ENCODE data around the gene GALNT18.

Gene GALNT18

DNA sequence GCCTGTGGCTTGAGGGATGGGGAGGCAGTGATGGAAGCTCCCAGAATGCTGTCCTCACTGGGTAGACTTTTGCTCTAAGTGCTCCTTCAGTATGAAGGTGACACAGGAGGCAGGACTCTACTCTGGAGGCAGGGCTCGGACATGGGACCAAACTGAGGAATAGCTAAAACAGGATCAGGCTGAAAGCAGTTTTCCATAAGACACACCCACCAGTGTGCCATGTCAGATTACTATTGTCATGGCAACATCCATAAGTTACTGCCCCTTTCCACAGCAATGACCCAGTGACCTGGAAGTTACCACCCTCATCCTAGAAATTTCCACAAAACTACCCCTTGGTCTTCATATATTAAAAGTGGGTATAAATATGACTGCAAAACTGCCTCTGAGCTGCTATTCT is 43.6 kb upstream of the GALNT18 start:
- no peak overlapping the region for H2AFZ ChIP-seq (ENCODE audit: low read length)
- H3K4me1 ChIP-seq (ENCODE audit: low read length): no peaks in the 10 kb centered on the region
- TF ChIP-seq EZH2 (optimal IDR thresholded peaks at IDR 0.05; ENCODE audit: low read depth, low read length) (no peak), EZH2phosphoT487 (IDR thresholded peaks at IDR 0.05; ENCODE audit: low read length) (no peak)
- TF ChIP-seq, protein P1, sequence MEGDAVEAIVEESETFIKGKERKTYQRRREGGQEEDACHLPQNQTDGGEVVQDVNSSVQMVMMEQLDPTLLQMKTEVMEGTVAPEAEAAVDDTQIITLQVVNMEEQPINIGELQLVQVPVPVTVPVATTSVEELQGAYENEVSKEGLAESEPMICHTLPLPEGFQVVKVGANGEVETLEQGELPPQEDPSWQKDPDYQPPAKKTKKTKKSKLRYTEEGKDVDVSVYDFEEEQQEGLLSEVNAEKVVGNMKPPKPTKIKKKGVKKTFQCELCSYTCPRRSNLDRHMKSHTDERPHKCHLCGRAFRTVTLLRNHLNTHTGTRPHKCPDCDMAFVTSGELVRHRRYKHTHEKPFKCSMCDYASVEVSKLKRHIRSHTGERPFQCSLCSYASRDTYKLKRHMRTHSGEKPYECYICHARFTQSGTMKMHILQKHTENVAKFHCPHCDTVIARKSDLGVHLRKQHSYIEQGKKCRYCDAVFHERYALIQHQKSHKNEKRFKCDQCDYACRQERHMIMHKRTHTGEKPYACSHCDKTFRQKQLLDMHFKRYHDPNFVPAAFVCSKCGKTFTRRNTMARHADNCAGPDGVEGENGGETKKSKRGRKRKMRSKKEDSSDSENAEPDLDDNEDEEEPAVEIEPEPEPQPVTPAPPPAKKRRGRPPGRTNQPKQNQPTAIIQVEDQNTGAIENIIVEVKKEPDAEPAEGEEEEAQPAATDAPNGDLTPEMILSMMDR (IDR thresholded peaks at IDR 0.05; ENCODE audit: low read length): no peak
- no peak for DNase-seq
- H3K9ac ChIP-seq (ENCODE audit: low read length): no peak overlapping the region
- no peaks in the 10 kb centered on the region for H3K9me3 ChIP-seq (replicated peaks; ENCODE audit: insufficient read depth, low read length)
- H3K36me3 ChIP-seq (replicated peaks; ENCODE audit: insufficient read depth, low read length): no peaks in the 10 kb centered on the region
- H4K20me1 ChIP-seq (ENCODE audit: insufficient read depth, low read length): no peaks in the 10 kb centered on the region
- no peak overlapping the region for H3K27ac ChIP-seq (ENCODE audit: low read length)
- no peaks in the 10 kb centered on the region for H3K79me2 ChIP-seq (ENCODE audit: low read length)
- H3K9me2 ChIP-seq (replicated peaks; ENCODE audit: insufficient read depth, low read length): no peaks in the 10 kb centered on the region
- no peaks in the 10 kb centered on the region for H3K27me3 ChIP-seq (replicated peaks; ENCODE audit: insufficient read depth, low read length)
- no peaks in the 10 kb centered on the region for H3F3A ChIP-seq (ENCODE audit: insufficient read depth, low read length)
- no peak overlapping the region for H3K4me2 ChIP-seq (ENCODE audit: low read depth, low read length)
- no peak overlapping the region for H3K4me3 ChIP-seq (ENCODE audit: low read length)

DNA sequence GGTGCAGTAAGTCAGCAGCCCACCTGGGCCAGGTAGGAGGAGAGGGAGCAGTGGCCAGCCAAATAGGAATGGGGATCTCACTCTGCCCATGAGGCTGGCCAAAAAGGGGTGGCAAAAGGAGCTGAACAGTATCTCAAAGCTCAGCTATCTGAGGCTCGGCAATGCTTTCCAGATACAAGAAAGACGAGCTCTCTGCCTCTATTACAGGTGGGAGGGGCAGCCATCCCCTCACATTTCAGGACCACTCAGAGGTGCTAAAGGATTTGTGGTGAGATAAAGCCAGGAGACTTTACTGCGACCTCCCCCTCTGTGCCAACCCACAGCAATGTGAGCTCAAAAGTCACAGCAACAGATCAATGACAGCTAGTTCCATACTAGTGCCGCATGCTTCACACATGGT is 42.1 kb upstream of the GALNT18 start:
- H3K27me3 ChIP-seq (replicated peaks; ENCODE audit: insufficient read depth, low read length): no peaks in the 10 kb centered on the region

GRCh38 chr11:11662578-11662977 is 40.8 kb upstream of the GALNT18 start:
- Histone ChIP-seq H3K79me2 (ENCODE audit: low read length) (no peaks in the 10 kb centered on the region), H3K4me2 (ENCODE audit: low read depth, low read length) (no peak overlapping the region), H2AFZ (ENCODE audit: low read length) (no peak overlapping the region), H4K20me1 (ENCODE audit: insufficient read depth, low read length) (no peaks in the 10 kb centered on the region), H3K27ac (ENCODE audit: low read length) (no peak overlapping the region), H3K27me3 (replicated peaks; ENCODE audit: insufficient read depth, low read length) (no peaks in the 10 kb centered on the region), H3K9ac (ENCODE audit: low read length) (no peak overlapping the region), H3K9me3 (replicated peaks; ENCODE audit: insufficient read depth, low read length) (no peaks in the 10 kb centered on the region), H3F3A (ENCODE audit: insufficient read depth, low read length) (no peaks in the 10 kb centered on the region), H3K4me3 (ENCODE audit: low read length) (no peak overlapping the region), H3K36me3 (replicated peaks; ENCODE audit: insufficient read depth, low read length) (no peaks in the 10 kb centered on the region), H3K4me1 (ENCODE audit: low read length) (no peaks in the 10 kb centered on the region), H3K9me2 (replicated peaks; ENCODE audit: insufficient read depth, low read length) (no peaks in the 10 kb centered on the region)
- DNase-seq: no peak
- TF ChIP-seq EZH2phosphoT487 (IDR thresholded peaks at IDR 0.05; ENCODE audit: low read length): no peak
- no peak for TF ChIP-seq EZH2 (optimal IDR thresholded peaks at IDR 0.05; ENCODE audit: low read depth, low read length)
- TF ChIP-seq, protein P1 (IDR thresholded peaks at IDR 0.05; ENCODE audit: low read length): no peak

More for the DNA sequence above, 42.1 kb upstream of the GALNT18 start:
- H3K4me3 ChIP-seq (ENCODE audit: low read length): no peak overlapping the region
- no peak overlapping the region for H3K9ac ChIP-seq (ENCODE audit: low read length)
- no peaks in the 10 kb centered on the region for H3K9me2 ChIP-seq (replicated peaks; ENCODE audit: insufficient read depth, low read length)
- TF ChIP-seq EZH2phosphoT487 (IDR thresholded peaks at IDR 0.05; ENCODE audit: low read length) (no peak), EZH2 (optimal IDR thresholded peaks at IDR 0.05; ENCODE audit: low read depth, low read length) (no peak)
- TF ChIP-seq, protein P1 (IDR thresholded peaks at IDR 0.05; ENCODE audit: low read length): no peak
- no peaks in the 10 kb centered on the region for H3K4me1 ChIP-seq (ENCODE audit: low read length)
- H3K9me3 ChIP-seq (replicated peaks; ENCODE audit: insufficient read depth, low read length): no peaks in the 10 kb centered on the region
- no peak overlapping the region for H3K27ac ChIP-seq (ENCODE audit: low read length)
- H3K36me3 ChIP-seq (replicated peaks; ENCODE audit: insufficient read depth, low read length): no peaks in the 10 kb centered on the region
- no peaks in the 10 kb centered on the region for H3F3A ChIP-seq (ENCODE audit: insufficient read depth, low read length)
- no peak overlapping the region for H3K4me2 ChIP-seq (ENCODE audit: low read depth, low read length)
- H2AFZ ChIP-seq (ENCODE audit: low read length): no peak overlapping the region
- H4K20me1 ChIP-seq (ENCODE audit: insufficient read depth, low read length): no peaks in the 10 kb centered on the region
- no peak for DNase-seq
- H3K79me2 ChIP-seq (ENCODE audit: low read length): no peaks in the 10 kb centered on the region
